GM12891 (cell line): Measurements from ENCODE around the gene TPMT.

Experiments
- PAX5 ChIP-seq: IDR thresholded peaks from 2 replicates; pipeline ENCODE4 v1.6.1; 2011; ENCODE audit warnings: low read length, moderate library complexity, mild to moderate bottlenecking; ENCODE audit not compliant: insufficient read depth, severe bottlenecking
- POLR2A ChIP-seq: IDR thresholded peaks from 2 replicates; pipeline ENCODE4 v1.6.1; 2011; ENCODE audit warnings: low read depth, low read length, control low read depth
- POLR2AphosphoS5 ChIP-seq: IDR thresholded peaks from 2 replicates; pipeline ENCODE4 v1.6.1; 2011; ENCODE audit warnings: low read depth, low read length, control low read depth
- TAF1 ChIP-seq: IDR thresholded peaks from 2 replicates; pipeline ENCODE4 v1.6.1; 2011; ENCODE audit warnings: low read depth, low read length, control low read depth

GRCh38 chr6:18153311-18153703 is 1.6 kb downstream of the TPMT start:
- TF ChIP-seq POLR2AphosphoS5 (no peak), POLR2A (no peak), TAF1 (no peak), PAX5 (no peak)
